ENCODE measurements around the gene COPG1.

DNA sequence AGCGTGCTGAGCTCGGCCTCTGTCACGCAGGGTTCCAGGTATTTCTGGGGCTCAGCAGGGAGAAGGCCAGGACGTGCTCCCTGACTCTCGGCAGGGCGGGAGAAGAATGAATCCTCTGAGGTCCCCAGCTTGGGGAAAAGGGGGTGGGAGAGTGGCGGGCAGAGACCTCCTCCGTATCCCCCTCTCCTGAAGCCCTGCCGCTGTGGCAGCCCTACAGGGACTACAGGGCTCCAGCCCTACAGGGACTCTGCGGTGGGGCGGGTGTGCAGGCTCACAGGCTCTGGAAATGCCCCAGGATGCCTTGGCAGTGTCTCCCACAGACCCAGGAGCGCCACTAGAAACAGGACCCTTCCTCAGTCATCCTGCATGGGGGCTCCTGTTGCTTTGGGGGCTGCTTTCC is 75.4 kb downstream of the COPG1 start:
- TF ChIP-seq TCF12 (IDR thresholded peaks at IDR 0.05) (no peak), FOXM1 (IDR thresholded peaks at IDR 0.05; ENCODE audit: low read depth) (no peak), SIN3A (IDR thresholded peaks at IDR 0.05; ENCODE audit: borderline replicate concordance, low read depth, low read length) (no peak), RAD21 (IDR thresholded peaks at IDR 0.05; ENCODE audit: low read length) (no peak), TEAD4 (IDR thresholded peaks at IDR 0.05; ENCODE audit: borderline replicate concordance, insufficient read depth) (no peak), USF1 (IDR thresholded peaks at IDR 0.05; ENCODE audit: borderline replicate concordance, low read depth) (no peak), ZBTB33 (IDR thresholded peaks at IDR 0.05; ENCODE audit: borderline replicate concordance, low read depth) (no peak), EZH2phosphoT487 (IDR thresholded peaks at IDR 0.05; ENCODE audit: borderline replicate concordance, low read depth) (no peak), RFX5 (IDR thresholded peaks at IDR 0.05; ENCODE audit: low read length) (no peak)
- TF ChIP-seq, protein P1, sequence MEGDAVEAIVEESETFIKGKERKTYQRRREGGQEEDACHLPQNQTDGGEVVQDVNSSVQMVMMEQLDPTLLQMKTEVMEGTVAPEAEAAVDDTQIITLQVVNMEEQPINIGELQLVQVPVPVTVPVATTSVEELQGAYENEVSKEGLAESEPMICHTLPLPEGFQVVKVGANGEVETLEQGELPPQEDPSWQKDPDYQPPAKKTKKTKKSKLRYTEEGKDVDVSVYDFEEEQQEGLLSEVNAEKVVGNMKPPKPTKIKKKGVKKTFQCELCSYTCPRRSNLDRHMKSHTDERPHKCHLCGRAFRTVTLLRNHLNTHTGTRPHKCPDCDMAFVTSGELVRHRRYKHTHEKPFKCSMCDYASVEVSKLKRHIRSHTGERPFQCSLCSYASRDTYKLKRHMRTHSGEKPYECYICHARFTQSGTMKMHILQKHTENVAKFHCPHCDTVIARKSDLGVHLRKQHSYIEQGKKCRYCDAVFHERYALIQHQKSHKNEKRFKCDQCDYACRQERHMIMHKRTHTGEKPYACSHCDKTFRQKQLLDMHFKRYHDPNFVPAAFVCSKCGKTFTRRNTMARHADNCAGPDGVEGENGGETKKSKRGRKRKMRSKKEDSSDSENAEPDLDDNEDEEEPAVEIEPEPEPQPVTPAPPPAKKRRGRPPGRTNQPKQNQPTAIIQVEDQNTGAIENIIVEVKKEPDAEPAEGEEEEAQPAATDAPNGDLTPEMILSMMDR (IDR thresholded peaks at IDR 0.05), result no peak
